IMR-90 (cell line): ENCODE data around the gene MYOZ3. TPM values are rescaled to one million over a fixed set of nuclear protein-coding genes. Genes with fewer than 3 reads are reported as not detected.

Experiments
- ATAC-seq: fragments of 200-7000 bp; cut with Tn5 transposase; 2 replicates; pipeline ENCODE4 v1.9.1; 2020; ENCODE audit warnings: low read depth, mild to moderate bottlenecking, moderate library complexity
- BruUV-seq: library from RNA; stranded (reverse); fragments of 400-500 nt; replicated peaks from 2 replicates; lab custom pipeline; 2021; lab: Mats Ljungman, UMichigan
- CTCF ChIA-PET: fragments of 300-600 bp; formaldehyde crosslinking; extraction: SDS; loops from one replicate; lab custom pipeline; 2021; ENCODE audit warnings: antibody characterized with exemption; lab: Yijun Ruan, JAX
- POLR2A ChIA-PET: fragments of 300-600 bp; sonication (Branson Sonifier 250); formaldehyde crosslinking; loops from one replicate; lab custom pipeline; 2022; ENCODE audit warnings: antibody characterized with exemption; ENCODE audit not compliant: unreplicated experiment; lab: Charles Lee
- DNase-seq: peaks from one replicate; pipeline ENCODE4 v3.0.0; 2013
- H2AFZ ChIP-seq: replicated peaks from 2 replicates; pipeline ENCODE3; 2013; ENCODE audit warnings: low read length, mild to moderate bottlenecking; ENCODE audit not compliant: poor library complexity
- H2AK5ac ChIP-seq: 2 replicates; pipeline ENCODE4 v1.6.1; 2013; ENCODE audit warnings: low read depth, low read length, inconsistent platforms
- H2AK9ac ChIP-seq: replicated peaks from 2 replicates; pipeline ENCODE3; 2013; ENCODE audit warnings: mild to moderate bottlenecking, low read depth, low read length, moderate library complexity; ENCODE audit not compliant: poor library complexity
- H2BK120ac ChIP-seq: 2 replicates; pipeline ENCODE4 v1.6.1; 2013; ENCODE audit warnings: low read depth, low read length, inconsistent platforms
- H2BK15ac ChIP-seq: 3 replicates; pipeline ENCODE4 v1.6.1; 2013; ENCODE audit warnings: low read depth, low read length, inconsistent platforms
- H2BK20ac ChIP-seq: 2 replicates; pipeline ENCODE4 v1.6.1; 2013; ENCODE audit warnings: low read depth, mild to moderate bottlenecking, inconsistent platforms, low read length, moderate library complexity
- H2BK5ac ChIP-seq: 2 replicates; pipeline ENCODE4 v1.6.1; 2013; ENCODE audit warnings: mild to moderate bottlenecking, low read depth, low read length, inconsistent platforms; ENCODE audit not compliant: poor library complexity, severe bottlenecking
- H3K14ac ChIP-seq: replicated peaks from 2 replicates; pipeline ENCODE4 v1.6.1; 2013; ENCODE audit warnings: low read depth, low read length, inconsistent platforms
- H3K18ac ChIP-seq: 2 replicates; pipeline ENCODE4 v1.6.1; 2013; ENCODE audit warnings: low read depth, low read length, control low read depth
- H3K23ac ChIP-seq: 2 replicates; pipeline ENCODE4 v1.6.1; 2013; ENCODE audit warnings: low read depth, low read length, inconsistent platforms
- H3K27ac ChIP-seq: 2 replicates; pipeline ENCODE4 v1.5.1; 2013; ENCODE audit warnings: mild to moderate bottlenecking, control low read depth, low read length; ENCODE audit not compliant: insufficient read depth
- H3K27me3 ChIP-seq: 2 replicates; pipeline ENCODE4 v1.6.1; 2013; ENCODE audit warnings: low read length; ENCODE audit not compliant: control insufficient read depth, insufficient read depth
- H3K36me3 ChIP-seq: 2 replicates; pipeline ENCODE4 v1.6.1; 2013; ENCODE audit warnings: low read length, mixed read lengths; ENCODE audit not compliant: control insufficient read depth, insufficient read depth
- H3K4ac ChIP-seq: 2 replicates; pipeline ENCODE4 v1.6.1; 2013; ENCODE audit warnings: low read depth, low read length, inconsistent platforms
- H3K4me1 ChIP-seq: 2 replicates; pipeline ENCODE4 v1.6.1; 2013; ENCODE audit warnings: low read length, mixed read lengths; ENCODE audit not compliant: control insufficient read depth, insufficient read depth
- H3K4me2 ChIP-seq: 2 replicates; pipeline ENCODE4 v1.6.1; 2013; ENCODE audit warnings: low read depth, mild to moderate bottlenecking, control low read depth, low read length, moderate library complexity
- H3K4me3 ChIP-seq: 2 replicates; pipeline ENCODE4 v1.5.1; 2013; ENCODE audit warnings: low read depth, mild to moderate bottlenecking, control low read depth, low read length, moderate library complexity; ENCODE audit not compliant: insufficient read depth
- H3K56ac ChIP-seq: 2 replicates; pipeline ENCODE4 v1.6.1; 2013; ENCODE audit warnings: low read length, inconsistent platforms; ENCODE audit not compliant: insufficient read depth; ENCODE audit errors: extremely low read depth
- H3K79me1 ChIP-seq, 2 experiments: 2 replicates each; pipeline ENCODE4 v1.6.1; 2013; ENCODE audit warnings: low read length in 2 of 2, inconsistent platforms in 1 of 2, low read depth in 1 of 2
- H3K9ac ChIP-seq: 2 replicates; pipeline ENCODE4 v1.6.1; 2013; ENCODE audit warnings: low read depth, low read length, control low read depth
- H3K9me1 ChIP-seq: 2 replicates; pipeline ENCODE4 v1.6.1; 2013; ENCODE audit warnings: low read length, inconsistent platforms; ENCODE audit not compliant: insufficient read depth
- H3K9me3 ChIP-seq: 2 replicates; pipeline ENCODE4 v1.6.1; 2013; ENCODE audit warnings: low read length; ENCODE audit not compliant: control insufficient read depth, insufficient read depth
- H4K20me1 ChIP-seq: 2 replicates; pipeline ENCODE4 v1.6.1; 2013; ENCODE audit warnings: low read length, inconsistent platforms; ENCODE audit not compliant: insufficient read depth
- H4K5ac ChIP-seq: 2 replicates; pipeline ENCODE4 v1.6.1; 2013; ENCODE audit warnings: mild to moderate bottlenecking, low read depth, low read length, control low read depth
- H4K8ac ChIP-seq, 2 experiments: 2 replicates each; pipeline ENCODE4 v1.6.1; 2013; ENCODE audit warnings: low read depth in 2 of 2, low read length in 2 of 2, control low read depth in 1 of 2, inconsistent platforms in 1 of 2
- H4K91ac ChIP-seq: 2 replicates; pipeline ENCODE4 v1.6.1; 2013; ENCODE audit warnings: low read depth, low read length, inconsistent platforms; ENCODE audit not compliant: insufficient read depth
- MAZ ChIP-seq: IDR thresholded peaks from 2 replicates; pipeline ENCODE4 v1.6.1; 2012; ENCODE audit warnings: low read depth, mild to moderate bottlenecking, low read length, improper control_type of control experiment, moderate library complexity, borderline replicate concordance
- WGBS, 2 experiments: methylation state at CpG; one replicate each; pipeline versions ENCODE4 v1.1.5 to v1.1.7; 2013; ENCODE audit warnings: missing lambda C conversion rate in 2 of 2; ENCODE audit not compliant: insufficient read length in 1 of 2; ENCODE audit errors: extremely low coverage in 2 of 2; 5-methylcytosine and 5-hydroxymethylcytosine counted together
- dilution Hi-C: fragments of 300-500 bp; cut with HindIII; formaldehyde crosslinking; loops from one replicate; pipeline ENCODE4 v1.14.3; 2018; ENCODE audit warnings: low sequenced_read_pairs; ENCODE audit not compliant: unreplicated experiment
- in situ Hi-C: fragments of 300-500 bp; cut with MboI; formaldehyde crosslinking; loops from 3 replicates; pipeline ENCODE4 v1.14.3; 2019; ENCODE audit warnings: low sequenced_read_pairs, inconsistent platforms, mixed read lengths
- intact Hi-C: fragments of 100-400 bp; cut with micrococcal nuclease; formaldehyde crosslinking; loops from 2 replicates; pipeline ENCODE4 v1.10.0; 2022
- polyA plus RNA-seq, 3 experiments: library from polyadenylated mRNA; depleted of rRNA; stranded (reverse); fragments of >200 nt; gene quantifications; 2 replicates each; pipeline ENCODE4 v1.2.3, GENCODE V29; 2012; ENCODE audit warnings: low replicate concordance in 1 of 3
- total RNA-seq: library from RNA; depleted of rRNA; stranded (reverse); fragments of >200 nt; gene quantifications from 2 replicates; pipeline ENCODE4 v1.2.3, GENCODE V29; 2012; rRNA removed

Gene MYOZ3
- total and polyA plus RNA-seq, 2 of the 4 experiments (the other 2 are of a cell fraction) = under 0.01 to 0.24 TPM

GRCh38 chr5:150723845-150724244 is 62.8 kb downstream of the MYOZ3 start:
- H4K91ac ChIP-seq = no peak overlapping the region
- in situ Hi-C loops = no loop called here
- H3K9me3 ChIP-seq = no peaks in the 10 kb centered on the region
- no peak overlapping the region for H3K4me3 ChIP-seq
- BruUV-seq = no TSS peak
- no peak overlapping the region for H2BK120ac ChIP-seq
- no peak overlapping the region for H3K4ac ChIP-seq
- H3K56ac ChIP-seq = no peak overlapping the region
- peaks cover 0 to 5% of the 10 kb centered on the region in 2 experiments; a peak in 1 of 4 replicates for H3K79me1 ChIP-seq
- ATAC-seq = no peak
- no peak overlapping the region for H3K4me2 ChIP-seq
- H2BK5ac ChIP-seq = no peak overlapping the region
- no peak overlapping the region for H3K18ac ChIP-seq
- no peaks in the 10 kb centered on the region for H3K4me1 ChIP-seq
- H2AFZ ChIP-seq = no peak overlapping the region
- no peaks in the 10 kb centered on the region for H3K9me1 ChIP-seq
- POLR2A ChIA-PET = no interaction called here
- no peaks in the 10 kb centered on the region for H4K20me1 ChIP-seq
- CTCF ChIA-PET = no interaction called here
- no peak overlapping the region for H2BK15ac ChIP-seq
- no peak for TF ChIP-seq MAZ
- H3K36me3 ChIP-seq = peaks cover 35% of the 10 kb centered on the region
- no peak for DNase-seq
- H4K8ac ChIP-seq = no peak overlapping the region
- no peaks in the 10 kb centered on the region for H3K27me3 ChIP-seq
- WGBS, 2 experiments = no CpG with 5 or more reads among the region's 2 CpGs
- dilution Hi-C loops = no loop called here
- no peak overlapping the region for H4K5ac ChIP-seq
- no peak overlapping the region for H3K9ac ChIP-seq
- no peak overlapping the region for H2AK9ac ChIP-seq
- no peak overlapping the region for H3K27ac ChIP-seq
- H2BK20ac ChIP-seq = no peak overlapping the region
- H3K14ac ChIP-seq = no peak overlapping the region
- H2AK5ac ChIP-seq = no peak overlapping the region
- intact Hi-C loops = no loop called here
- H3K23ac ChIP-seq = no peak overlapping the region

Other genes starting within 250 kb of the MYOZ3 start
- 0.18 and 0.28 TPM in 2 replicates for gene CD74, start 248.3 kb upstream of the MYOZ3 start, total RNA-seq
- 1.1 and 1.5 TPM in 2 replicates for gene CD74, start 248.3 kb upstream of the MYOZ3 start, polyA plus RNA-seq (2012; rRNA removed)
- gene RPS14, start 211.5 kb upstream of the MYOZ3 start, total RNA-seq = 7,310 and 7,583 TPM in 2 replicates
- gene RPS14, start 211.5 kb upstream of the MYOZ3 start, polyA plus RNA-seq (2012; rRNA removed) = 6,296 and 6,747 TPM in 2 replicates
- gene NDST1, start 153.1 kb upstream of the MYOZ3 start, total RNA-seq = 30.3 and 30.5 TPM in 2 replicates
- gene NDST1, start 153.1 kb upstream of the MYOZ3 start, polyA plus RNA-seq (2012; rRNA removed) = 80.4 and 101 TPM in 2 replicates
- 3.0 and 3.1 TPM in 2 replicates for gene SYNPO, start 20.6 kb upstream of the MYOZ3 start, total RNA-seq
- 22.6 and 24.8 TPM in 2 replicates for gene SYNPO, start 20.6 kb upstream of the MYOZ3 start, polyA plus RNA-seq (2012; rRNA removed)
- gene RBM22, start 39.8 kb downstream of the MYOZ3 start, total RNA-seq = 26.2 and 33.1 TPM in 2 replicates
- 30.2 and 34.2 TPM in 2 replicates for gene RBM22, start 39.8 kb downstream of the MYOZ3 start, polyA plus RNA-seq (2012; rRNA removed)
- gene DCTN4, start 97.8 kb downstream of the MYOZ3 start, total RNA-seq = 50.2 and 56.1 TPM in 2 replicates
- 26.6 and 28.1 TPM in 2 replicates for gene DCTN4, start 97.8 kb downstream of the MYOZ3 start, polyA plus RNA-seq (2012; rRNA removed)
- 36.1 and 37.5 TPM in 2 replicates for gene SMIM3, start 117.5 kb downstream of the MYOZ3 start, total RNA-seq
- gene SMIM3, start 117.5 kb downstream of the MYOZ3 start, polyA plus RNA-seq (2012; rRNA removed) = 42.6 and 53.4 TPM in 2 replicates
- gene IRGM, start 185.3 kb downstream of the MYOZ3 start, total RNA-seq = not detected in 2 replicates
- not detected in 2 replicates for gene IRGM, start 185.3 kb downstream of the MYOZ3 start, polyA plus RNA-seq (2012; rRNA removed)
- 6.1 and 7.5 TPM in 2 replicates for gene ZNF300, start 243.7 kb downstream of the MYOZ3 start, total RNA-seq
- 4.2 and 5.2 TPM in 2 replicates for gene ZNF300, start 243.7 kb downstream of the MYOZ3 start, polyA plus RNA-seq (2012; rRNA removed)